HepG2 (cell line): ENCODE data around the gene EPHA1. TPM values are rescaled to one million over a fixed set of nuclear protein-coding genes. Genes with fewer than 3 reads are reported as not detected.

Source experiments
- ARID2 ChIP-seq: sonication (generic); formaldehyde crosslinking; IDR thresholded peaks from 2 replicates; pipeline ENCODE4 v1.8.1; 2022; ENCODE audit warnings: mild to moderate bottlenecking, missing genetic modification reagents, borderline replicate concordance
- MAZ ChIP-seq, 2 experiments: sonication (generic) in 1 of 2; formaldehyde crosslinking in 1 of 2; IDR thresholded peaks; 2 replicates each; pipeline versions ENCODE4 v1.5.0 to v1.6.1; 2012 to 2020; ENCODE audit warnings: low read depth in 2 of 2, mild to moderate bottlenecking in 2 of 2, borderline replicate concordance in 1 of 2, improper control_type of control experiment in 1 of 2, low read length in 1 of 2, missing genetic modification reagents in 1 of 2, moderate library complexity in 1 of 2
- POGK ChIP-seq: sonication (generic); formaldehyde crosslinking; conservative IDR thresholded peaks from 2 replicates; pipeline ENCODE4 v1.8.0; 2022; ENCODE audit warnings: mild to moderate bottlenecking, moderate library complexity, missing genetic modification reagents
- RFXANK ChIP-seq: IDR thresholded peaks from 2 replicates; pipeline ENCODE4 v1.6.1; 2016
- SMYD3 ChIP-seq: sonication (generic); formaldehyde crosslinking; IDR thresholded peaks from 2 replicates; pipeline ENCODE4 v1.8.1; 2023; ENCODE audit warnings: mild to moderate bottlenecking, missing genetic modification reagents
- YY1 ChIP-seq: IDR thresholded peaks from 2 replicates; pipeline ENCODE4 v1.6.1; 2011; ENCODE audit warnings: low read length, low read depth, moderate library complexity, mild to moderate bottlenecking; ENCODE audit not compliant: insufficient read depth, insufficient replicate concordance
- ZFP36L2 ChIP-seq: sonication (generic); formaldehyde crosslinking; IDR thresholded peaks from 2 replicates; pipeline ENCODE4 v1.4.0; 2020; ENCODE audit warnings: missing genetic modification reagents
- ZNF451 ChIP-seq: sonication (generic); formaldehyde crosslinking; IDR thresholded peaks from 2 replicates; pipeline ENCODE4 v1.5.0; 2020; ENCODE audit warnings: mild to moderate bottlenecking, missing genetic modification reagents
- ZNF615 ChIP-seq: sonication (generic); formaldehyde crosslinking; IDR thresholded peaks from 2 replicates; pipeline ENCODE4 v1.5.0; 2020; ENCODE audit warnings: mild to moderate bottlenecking, missing genetic modification reagents, borderline replicate concordance
- ZNF678 ChIP-seq: sonication (generic); formaldehyde crosslinking; IDR thresholded peaks from 2 replicates; pipeline ENCODE4 v1.4.0; 2020; ENCODE audit warnings: mild to moderate bottlenecking, missing genetic modification reagents
- ZUFSP ChIP-seq: sonication (generic); formaldehyde crosslinking; IDR thresholded peaks from 2 replicates; pipeline ENCODE4 v1.9.0; 2021; ENCODE audit warnings: missing genetic modification reagents, mild to moderate bottlenecking, borderline replicate concordance
- polyA plus RNA-seq, 8 experiments: library from polyadenylated mRNA; depleted of rRNA in 3 of 8; stranded (reverse) in 7 of 8; unstranded in 1 of 8; fragments of >200 nt; fragmentation: Illumina TruSeq in 4 of 8; extraction: Trizol in 4 of 8; gene quantifications; 2 replicates each; pipeline versions ENCODE4 v1.2.1 to v1.2.3, GENCODE V29; 2011 to 2016; ENCODE audit warnings: low read depth in 4 of 8, missing spikeins in 1 of 8, mixed read lengths in 1 of 8; ENCODE audit not compliant: insufficient read depth in 1 of 8
- total RNA-seq, 5 experiments: library from RNA; depleted of rRNA; stranded (reverse); fragments of >200 nt; fragmentation: Illumina TruSeq; extraction: Trizol; gene quantifications; 2 replicates each; pipeline ENCODE4 v1.2.3, GENCODE V29; 2016; ENCODE audit warnings: low read depth in 1 of 5
- TF ChIP-seq, protein P1 (sequence below): sonication (generic); formaldehyde crosslinking; IDR thresholded peaks from 2 replicates; pipeline ENCODE4 v1.5.0; 2020; ENCODE audit warnings: mild to moderate bottlenecking, missing genetic modification reagents
- TF ChIP-seq, protein P2 (sequence below): IDR thresholded peaks from 2 replicates; pipeline ENCODE4 v1.4.0; 2020; ENCODE audit warnings: mild to moderate bottlenecking, missing genetic modification reagents
- TF ChIP-seq, protein P3 (sequence below): sonication (generic); formaldehyde crosslinking; conservative IDR thresholded peaks from 2 replicates; pipeline ENCODE4 v1.4.0; 2020; ENCODE audit warnings: missing genetic modification reagents

The EPHA1 gene
- total and polyA plus RNA-seq, 2 of the 13 experiments (the other 11 are each of a cell fraction or from before 2014, with no cell fraction given) = 4.6 to 17.1 TPM

GRCh38 chr7:143380646-143381426 is 27.8 kb downstream of the EPHA1 start, which contains the start of gene ZYX (continued):
- TF ChIP-seq ZNF678 = no peak
- TF ChIP-seq POGK = peak; percentile 66
- TF ChIP-seq ZNF615 (CRISPR knock-in tag) = no peak; the same call in 1 of the 2 replicates
- no peak for TF ChIP-seq RFXANK (CRISPR knock-in tag)
- no peak for TF ChIP-seq SMYD3
- peak; percentile 96 for TF ChIP-seq MAZ (IDR thresholded peaks at IDR 0.05; ENCODE audit: borderline replicate concordance, low read depth, low read length)
- peak; percentile 86 for TF ChIP-seq MAZ (CRISPR knock-in tag; IDR thresholded peaks at IDR 0.05; ENCODE audit: low read depth)
- peak; percentile 54; the same call in 1 of the 2 replicates for TF ChIP-seq ZNF451
- TF ChIP-seq, protein P1, sequence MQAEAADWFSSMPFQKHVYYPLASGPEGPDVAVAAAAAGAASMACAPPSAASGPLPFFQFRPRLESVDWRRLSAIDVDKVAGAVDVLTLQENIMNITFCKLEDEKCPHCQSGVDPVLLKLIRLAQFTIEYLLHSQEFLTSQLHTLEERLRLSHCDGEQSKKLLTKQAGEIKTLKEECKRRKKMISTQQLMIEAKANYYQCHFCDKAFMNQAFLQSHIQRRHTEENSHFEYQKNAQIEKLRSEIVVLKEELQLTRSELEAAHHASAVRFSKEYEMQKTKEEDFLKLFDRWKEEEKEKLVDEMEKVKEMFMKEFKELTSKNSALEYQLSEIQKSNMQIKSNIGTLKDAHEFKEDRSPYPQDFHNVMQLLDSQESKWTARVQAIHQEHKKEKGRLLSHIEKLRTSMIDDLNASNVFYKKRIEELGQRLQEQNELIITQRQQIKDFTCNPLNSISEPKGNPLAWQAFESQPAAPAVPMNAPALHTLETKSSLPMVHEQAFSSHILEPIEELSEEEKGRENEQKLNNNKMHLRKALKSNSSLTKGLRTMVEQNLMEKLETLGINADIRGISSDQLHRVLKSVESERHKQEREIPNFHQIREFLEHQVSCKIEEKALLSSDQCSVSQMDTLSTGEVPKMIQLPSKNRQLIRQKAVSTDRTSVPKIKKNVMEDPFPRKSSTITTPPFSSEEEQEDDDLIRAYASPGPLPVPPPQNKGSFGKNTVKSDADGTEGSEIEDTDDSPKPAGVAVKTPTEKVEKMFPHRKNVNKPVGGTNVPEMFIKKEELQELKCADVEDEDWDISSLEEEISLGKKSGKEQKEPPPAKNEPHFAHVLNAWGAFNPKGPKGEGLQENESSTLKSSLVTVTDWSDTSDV (CRISPR knock-in tag) = no peak
- TF ChIP-seq, protein P2, sequence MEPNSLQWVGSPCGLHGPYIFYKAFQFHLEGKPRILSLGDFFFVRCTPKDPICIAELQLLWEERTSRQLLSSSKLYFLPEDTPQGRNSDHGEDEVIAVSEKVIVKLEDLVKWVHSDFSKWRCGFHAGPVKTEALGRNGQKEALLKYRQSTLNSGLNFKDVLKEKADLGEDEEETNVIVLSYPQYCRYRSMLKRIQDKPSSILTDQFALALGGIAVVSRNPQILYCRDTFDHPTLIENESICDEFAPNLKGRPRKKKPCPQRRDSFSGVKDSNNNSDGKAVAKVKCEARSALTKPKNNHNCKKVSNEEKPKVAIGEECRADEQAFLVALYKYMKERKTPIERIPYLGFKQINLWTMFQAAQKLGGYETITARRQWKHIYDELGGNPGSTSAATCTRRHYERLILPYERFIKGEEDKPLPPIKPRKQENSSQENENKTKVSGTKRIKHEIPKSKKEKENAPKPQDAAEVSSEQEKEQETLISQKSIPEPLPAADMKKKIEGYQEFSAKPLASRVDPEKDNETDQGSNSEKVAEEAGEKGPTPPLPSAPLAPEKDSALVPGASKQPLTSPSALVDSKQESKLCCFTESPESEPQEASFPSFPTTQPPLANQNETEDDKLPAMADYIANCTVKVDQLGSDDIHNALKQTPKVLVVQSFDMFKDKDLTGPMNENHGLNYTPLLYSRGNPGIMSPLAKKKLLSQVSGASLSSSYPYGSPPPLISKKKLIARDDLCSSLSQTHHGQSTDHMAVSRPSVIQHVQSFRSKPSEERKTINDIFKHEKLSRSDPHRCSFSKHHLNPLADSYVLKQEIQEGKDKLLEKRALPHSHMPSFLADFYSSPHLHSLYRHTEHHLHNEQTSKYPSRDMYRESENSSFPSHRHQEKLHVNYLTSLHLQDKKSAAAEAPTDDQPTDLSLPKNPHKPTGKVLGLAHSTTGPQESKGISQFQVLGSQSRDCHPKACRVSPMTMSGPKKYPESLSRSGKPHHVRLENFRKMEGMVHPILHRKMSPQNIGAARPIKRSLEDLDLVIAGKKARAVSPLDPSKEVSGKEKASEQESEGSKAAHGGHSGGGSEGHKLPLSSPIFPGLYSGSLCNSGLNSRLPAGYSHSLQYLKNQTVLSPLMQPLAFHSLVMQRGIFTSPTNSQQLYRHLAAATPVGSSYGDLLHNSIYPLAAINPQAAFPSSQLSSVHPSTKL (CRISPR knock-in tag) = peak; percentile 30; the same call in 1 of the 2 replicates
- peak; percentile 19 for TF ChIP-seq YY1
- TF ChIP-seq, protein P3, sequence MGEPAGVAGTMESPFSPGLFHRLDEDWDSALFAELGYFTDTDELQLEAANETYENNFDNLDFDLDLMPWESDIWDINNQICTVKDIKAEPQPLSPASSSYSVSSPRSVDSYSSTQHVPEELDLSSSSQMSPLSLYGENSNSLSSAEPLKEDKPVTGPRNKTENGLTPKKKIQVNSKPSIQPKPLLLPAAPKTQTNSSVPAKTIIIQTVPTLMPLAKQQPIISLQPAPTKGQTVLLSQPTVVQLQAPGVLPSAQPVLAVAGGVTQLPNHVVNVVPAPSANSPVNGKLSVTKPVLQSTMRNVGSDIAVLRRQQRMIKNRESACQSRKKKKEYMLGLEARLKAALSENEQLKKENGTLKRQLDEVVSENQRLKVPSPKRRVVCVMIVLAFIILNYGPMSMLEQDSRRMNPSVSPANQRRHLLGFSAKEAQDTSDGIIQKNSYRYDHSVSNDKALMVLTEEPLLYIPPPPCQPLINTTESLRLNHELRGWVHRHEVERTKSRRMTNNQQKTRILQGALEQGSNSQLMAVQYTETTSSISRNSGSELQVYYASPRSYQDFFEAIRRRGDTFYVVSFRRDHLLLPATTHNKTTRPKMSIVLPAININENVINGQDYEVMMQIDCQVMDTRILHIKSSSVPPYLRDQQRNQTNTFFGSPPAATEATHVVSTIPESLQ (CRISPR knock-in tag) = no peak
- no peak for TF ChIP-seq ZUFSP (CRISPR knock-in tag)
- TF ChIP-seq ARID2 (CRISPR knock-in tag) = no peak
- no peak for TF ChIP-seq ZFP36L2 (CRISPR knock-in tag)
